ENCODE measurements around the gene ANP32D.

- TF ChIP-seq POLR2A (IDR thresholded peaks at IDR 0.05; ENCODE audit: low read depth), result no peak
- TF ChIP-seq CTCF (IDR thresholded peaks at IDR 0.05), result no peak
- no peak for TF ChIP-seq EP300 (IDR thresholded peaks at IDR 0.05)
- TF ChIP-seq POLR2AphosphoS5 (IDR thresholded peaks at IDR 0.05), result no peak
Observed at GRCh38 chr12:48442179-48442847, 30.0 kb upstream of the ANP32D start.
